ENCODE measurements around the gene SCMH1. TPM values are rescaled to one million over a fixed set of nuclear protein-coding genes. Genes with fewer than 3 reads are reported as not detected.

SCMH1 gene
- total RNA-seq = 55.4 and 57.6 TPM in 2 replicates
- long read RNA-seq, partial matches to known transcripts = 40 of 109 reads
- long read RNA-seq, other reads (novel, unspliced or antisense) = 63 of 109 reads

GRCh38 chr1:41241749-41242341 is at the start of gene SCMH1:
TSS of gene SCMH1 (minus strand) at chr1:41242306. CDS start at chr1:41186133, 56,173 bp downstream.
- TF ChIP-seq CTCF (IDR thresholded peaks at IDR 0.05; ENCODE audit: unreplicated experiment) = no peak
- Mint-ChIP-seq H3K4me3 (ENCODE audit: low read depth) (peak within 1 kb of the TSS; percentile 73), H3K4me1 (ENCODE audit: low read depth) (peaks cover 26% of the 10 kb centered on the region), H3K36me3 (ENCODE audit: insufficient read depth) (no peaks in the 10 kb centered on the region), H3K27me3 (peaks cover 7% of the 10 kb centered on the region), H3K9me3 (ENCODE audit: low read depth) (no peaks in the 10 kb centered on the region), H3K27ac (peak within 1 kb of the TSS; percentile 43)
- peak; percentile 44 for DNase-seq (ENCODE audit: low spot score, unreplicated experiment)

GRCh38 chr1:41291195-41291594 is 49.1 kb upstream of the SCMH1 start:
- Mint-ChIP-seq H3K36me3 (ENCODE audit: insufficient read depth) (no peaks in the 10 kb centered on the region), H3K4me3 (ENCODE audit: low read depth) (no peak overlapping the region), H3K27ac (no peak overlapping the region), H3K27me3 (peaks cover 25% of the 10 kb centered on the region), H3K4me1 (ENCODE audit: low read depth) (no peaks in the 10 kb centered on the region), H3K9me3 (ENCODE audit: low read depth) (no peaks in the 10 kb centered on the region)
- DNase-seq (ENCODE audit: low spot score, unreplicated experiment) = no peak
- no peak for TF ChIP-seq CTCF (IDR thresholded peaks at IDR 0.05; ENCODE audit: unreplicated experiment)

DNA sequence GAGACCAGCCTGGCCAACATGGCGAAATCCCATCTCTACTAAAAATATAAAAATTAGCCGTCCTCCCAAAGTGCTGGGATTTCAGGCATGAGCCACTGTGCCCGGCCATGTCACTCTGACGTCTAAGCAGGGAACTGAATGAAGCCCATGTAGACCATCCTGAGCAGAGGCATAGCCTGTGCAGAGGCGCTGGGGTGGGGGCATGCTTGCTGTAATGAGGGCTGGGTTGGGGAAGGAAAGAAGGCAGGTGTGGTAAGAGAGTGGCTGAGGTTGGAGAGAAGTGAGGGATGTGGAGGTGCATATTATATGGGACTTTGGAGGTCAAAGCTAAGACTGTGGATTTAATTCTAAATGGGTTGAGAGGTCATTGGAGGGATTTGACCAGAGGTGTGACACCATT is 47.1 kb upstream of the SCMH1 start:
- Mint-ChIP-seq H3K27ac (no peak overlapping the region), H3K27me3 (peaks cover 31% of the 10 kb centered on the region), H3K36me3 (ENCODE audit: insufficient read depth) (no peaks in the 10 kb centered on the region), H3K4me1 (ENCODE audit: low read depth) (no peaks in the 10 kb centered on the region), H3K9me3 (ENCODE audit: low read depth) (no peaks in the 10 kb centered on the region), H3K4me3 (ENCODE audit: low read depth) (no peak overlapping the region)
- DNase-seq (ENCODE audit: low spot score, unreplicated experiment) = no peak
- TF ChIP-seq CTCF (IDR thresholded peaks at IDR 0.05; ENCODE audit: unreplicated experiment) = no peak

DNA sequence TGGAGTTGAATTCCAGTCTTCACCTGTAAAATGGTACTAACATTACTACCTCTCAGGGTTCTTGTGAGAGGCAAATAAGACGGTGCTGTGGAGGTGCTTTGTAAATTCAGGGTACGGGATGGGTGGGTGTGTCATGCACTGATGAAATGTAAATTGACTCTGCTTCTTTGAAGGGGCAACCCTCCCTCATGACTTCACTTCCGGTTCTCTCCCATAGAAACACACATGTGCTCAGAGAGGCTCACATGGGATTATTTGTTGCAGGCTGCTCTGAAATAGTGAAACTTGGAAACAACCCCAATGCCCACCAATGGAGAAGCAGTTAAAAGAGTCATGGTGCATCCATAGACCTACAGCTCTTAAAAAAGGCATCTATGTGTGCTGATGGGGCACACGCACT is 44.9 kb upstream of the SCMH1 start:
- Mint-ChIP-seq H3K9me3 (ENCODE audit: low read depth) (no peaks in the 10 kb centered on the region), H3K27ac (no peak overlapping the region), H3K36me3 (ENCODE audit: insufficient read depth) (no peaks in the 10 kb centered on the region), H3K27me3 (peaks cover 34% of the 10 kb centered on the region), H3K4me1 (ENCODE audit: low read depth) (no peaks in the 10 kb centered on the region), H3K4me3 (ENCODE audit: low read depth) (no peak overlapping the region)
- DNase-seq (ENCODE audit: low spot score, unreplicated experiment) = no peak
- no peak for TF ChIP-seq CTCF (IDR thresholded peaks at IDR 0.05; ENCODE audit: unreplicated experiment)

DNA sequence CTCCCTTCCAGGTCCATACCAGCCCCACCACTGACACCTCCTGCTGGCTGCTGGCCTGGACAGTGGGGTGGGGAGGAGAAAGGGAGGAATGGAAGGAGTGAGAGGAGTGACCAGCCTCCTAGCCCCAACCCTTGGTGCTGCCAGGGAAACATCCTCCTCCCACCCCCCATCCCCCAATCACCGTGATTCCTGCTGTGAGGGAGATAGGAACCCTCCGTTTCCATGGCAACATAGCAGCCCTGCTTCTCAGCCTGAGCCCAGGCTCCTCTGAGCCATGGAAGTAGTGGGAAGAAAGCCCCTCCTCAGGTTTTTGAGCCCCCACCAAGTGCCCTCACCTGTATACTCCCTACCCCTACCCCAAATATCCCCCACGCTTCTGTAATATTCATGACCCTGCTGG is 44.4 kb upstream of the SCMH1 start:
- DNase-seq (ENCODE audit: low spot score, unreplicated experiment) = no peak
- Mint-ChIP-seq H3K9me3 (ENCODE audit: low read depth) (no peaks in the 10 kb centered on the region), H3K27me3 (peaks cover 33% of the 10 kb centered on the region), H3K36me3 (ENCODE audit: insufficient read depth) (no peaks in the 10 kb centered on the region), H3K4me3 (ENCODE audit: low read depth) (no peak overlapping the region), H3K27ac (no peak overlapping the region), H3K4me1 (ENCODE audit: low read depth) (no peaks in the 10 kb centered on the region)
- TF ChIP-seq CTCF (IDR thresholded peaks at IDR 0.05; ENCODE audit: unreplicated experiment) = no peak
